Neutrophil (primary cell): ENCODE measurements around the gene DDAH2.

Source experiments
- H3K27ac ChIP-seq: fragments of 200-600 bp; sonication (generic); 2 replicates; pipeline ENCODE4 v1.5.1; 2016; ENCODE audit warnings: mild to moderate bottlenecking, moderate library complexity
- H3K27me3 ChIP-seq: fragments of 200-600 bp; sonication (generic); 2 replicates; pipeline ENCODE4 v1.6.0; 2016; ENCODE audit warnings: mild to moderate bottlenecking
- H3K36me3 ChIP-seq: fragments of 200-600 bp; sonication (generic); 2 replicates; pipeline ENCODE4 v1.5.1; 2017
- H3K4me1 ChIP-seq, 2 experiments: fragments of 200-600 bp in 1 of 2; sonication (generic) in 1 of 2; 1 replicate in 1 of 2; 2 replicates in 1 of 2; pipeline versions ENCODE4 v1.5.1 to v1.6.1; 2013 to 2016; ENCODE audit warnings: low read depth in 1 of 2, low read length in 1 of 2, mild to moderate bottlenecking in 1 of 2, moderate library complexity in 1 of 2; ENCODE audit not compliant: control insufficient read depth in 1 of 2, insufficient read depth in 1 of 2
- H3K4me3 ChIP-seq, 2 experiments: fragments of 200-600 bp in 1 of 2; sonication (generic) in 1 of 2; 1 replicate in 1 of 2; 2 replicates in 1 of 2; pipeline ENCODE4 v1.5.1; 2013 to 2016; ENCODE audit warnings: low read depth in 1 of 2, low read length in 1 of 2, mild to moderate bottlenecking in 1 of 2, moderate library complexity in 1 of 2
- H3K9me3 ChIP-seq: fragments of 200-600 bp; sonication (generic); 2 replicates; pipeline ENCODE4 v1.5.1; 2016
- CTCF ChIP-seq: fragments of 200-600 bp; sonication (generic); IDR thresholded peaks from 2 replicates; pipeline ENCODE4 v1.5.1; 2016; ENCODE audit warnings: antibody characterized with exemption

Gene DDAH2

GRCh38 chr6:31718265-31718664 is 10.8 kb downstream of the DDAH2 start:
- no peaks in the 10 kb centered on the region for H3K9me3 ChIP-seq
- H3K27ac ChIP-seq: no peak overlapping the region
- no peaks in the 10 kb centered on the region for H3K4me1 ChIP-seq
- H3K4me3 ChIP-seq: no peak overlapping the region
- H3K27me3 ChIP-seq: peaks cover 5% of the 10 kb centered on the region
- no peaks in the 10 kb centered on the region for H3K36me3 ChIP-seq
- no peak for TF ChIP-seq CTCF

- no peaks in the 10 kb centered on the region for H3K4me1 ChIP-seq
- no peaks in the 10 kb centered on the region for H3K36me3 ChIP-seq
These were observed 11.4 kb downstream of the DDAH2 start for GRCh38 chr6:31717499-31718222.

GRCh38 chr6:31715022-31715958 is 13.8 kb downstream of the DDAH2 start, which contains the start of gene LY6G6D:
LY6G6D (plus strand) TSS chr6:31715348; CDS start chr6:31715356, 8 bp downstream.
- no peak for TF ChIP-seq CTCF
- no peak within 1 kb of the TSS for H3K27ac ChIP-seq
- H3K4me3 ChIP-seq: no peak within 1 kb of the TSS
- H3K4me1 ChIP-seq: peaks cover 14 to 15% of the 10 kb centered on the region in 2 experiments
- H3K36me3 ChIP-seq: no peaks in the 10 kb centered on the region
- no peaks in the 10 kb centered on the region for H3K9me3 ChIP-seq
- H3K27me3 ChIP-seq: no peaks in the 10 kb centered on the region

More at GRCh38 chr6:31717499-31718222, 11.4 kb downstream of the DDAH2 start:
- Histone ChIP-seq H3K9me3 (no peaks in the 10 kb centered on the region), H3K4me3 (no peak overlapping the region), H3K27ac (no peak overlapping the region), H3K27me3 (no peaks in the 10 kb centered on the region)
- no peak for TF ChIP-seq CTCF

- H3K36me3 ChIP-seq: no peaks in the 10 kb centered on the region
- H3K4me1 ChIP-seq: peaks cover 14 to 15% of the 10 kb centered on the region in 2 experiments
- no peak overlapping the region for H3K27ac ChIP-seq
- no peaks in the 10 kb centered on the region for H3K27me3 ChIP-seq
- TF ChIP-seq CTCF: no peak
- H3K4me3 ChIP-seq: no peak overlapping the region
- H3K9me3 ChIP-seq: no peaks in the 10 kb centered on the region
These were observed 15.0 kb downstream of the DDAH2 start for GRCh38 chr6:31713991-31714684.

GRCh38 chr6:31713465-31713864 is 15.6 kb downstream of the DDAH2 start:
- H3K27me3 ChIP-seq: no peaks in the 10 kb centered on the region
- H3K9me3 ChIP-seq: no peaks in the 10 kb centered on the region
- no peaks in the 10 kb centered on the region for H3K36me3 ChIP-seq
- H3K4me3 ChIP-seq: no peak overlapping the region
- peaks cover 14 to 15% of the 10 kb centered on the region in 2 experiments for H3K4me1 ChIP-seq
- no peak overlapping the region for H3K27ac ChIP-seq
- TF ChIP-seq CTCF: no peak
